Stomach (tissue), 4 donors: ENCODE measurements around the gene GPR4.

Experiments
- EP300 ChIP-seq: sonication (generic); formaldehyde crosslinking; IDR thresholded peaks from one replicate; pipeline ENCODE4 v1.6.1; 2017; ENCODE audit warnings: antibody characterized with exemption
- POLR2A ChIP-seq, 4 donors: fragments of 450-650 bp; IDR thresholded peaks; one replicate each; pipeline ENCODE4 v1.6.1; 2016; ENCODE audit warnings: antibody characterized with exemption in 4 of 4, control low read depth in 2 of 4, mild to moderate bottlenecking in 1 of 4, moderate library complexity in 1 of 4
- POLR2AphosphoS5 ChIP-seq, 3 donors: sonication (generic); formaldehyde crosslinking; IDR thresholded peaks; one replicate each; pipeline ENCODE4 v1.6.1; 2016; ENCODE audit warnings: antibody characterized with exemption in 3 of 3
- TF ChIP-seq, protein P1 (sequence below), 7 experiments: fragments of 450-650 bp in 4 of 7; fragments of 200-600 bp in 3 of 7; sonication (generic) in 3 of 7; IDR thresholded peaks; one replicate each; pipeline ENCODE4 v1.5.1; 2016 to 2019; ENCODE audit warnings: antibody characterized with exemption in 7 of 7, control low read depth in 2 of 7, mild to moderate bottlenecking in 1 of 7

GRCh38 chr19:45643927-45644771 is 42.1 kb upstream of the GPR4 start:
- TF ChIP-seq, protein P1, sequence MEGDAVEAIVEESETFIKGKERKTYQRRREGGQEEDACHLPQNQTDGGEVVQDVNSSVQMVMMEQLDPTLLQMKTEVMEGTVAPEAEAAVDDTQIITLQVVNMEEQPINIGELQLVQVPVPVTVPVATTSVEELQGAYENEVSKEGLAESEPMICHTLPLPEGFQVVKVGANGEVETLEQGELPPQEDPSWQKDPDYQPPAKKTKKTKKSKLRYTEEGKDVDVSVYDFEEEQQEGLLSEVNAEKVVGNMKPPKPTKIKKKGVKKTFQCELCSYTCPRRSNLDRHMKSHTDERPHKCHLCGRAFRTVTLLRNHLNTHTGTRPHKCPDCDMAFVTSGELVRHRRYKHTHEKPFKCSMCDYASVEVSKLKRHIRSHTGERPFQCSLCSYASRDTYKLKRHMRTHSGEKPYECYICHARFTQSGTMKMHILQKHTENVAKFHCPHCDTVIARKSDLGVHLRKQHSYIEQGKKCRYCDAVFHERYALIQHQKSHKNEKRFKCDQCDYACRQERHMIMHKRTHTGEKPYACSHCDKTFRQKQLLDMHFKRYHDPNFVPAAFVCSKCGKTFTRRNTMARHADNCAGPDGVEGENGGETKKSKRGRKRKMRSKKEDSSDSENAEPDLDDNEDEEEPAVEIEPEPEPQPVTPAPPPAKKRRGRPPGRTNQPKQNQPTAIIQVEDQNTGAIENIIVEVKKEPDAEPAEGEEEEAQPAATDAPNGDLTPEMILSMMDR (IDR thresholded peaks at IDR 0.05): no peak
- no peak for TF ChIP-seq POLR2AphosphoS5 (IDR thresholded peaks at IDR 0.05)
- no peak for TF ChIP-seq POLR2A (IDR thresholded peaks at IDR 0.05)
- no peak for TF ChIP-seq EP300
